Vagina (tissue), 2 donors: ENCODE measurements around the gene F2RL1.

Source experiments
- CTCF ChIP-seq, 3 experiments: fragments of 450-650 bp in 2 of 3; fragments of 200-600 bp in 1 of 3; sonication (generic) in 1 of 3; IDR thresholded peaks; one replicate each; pipeline ENCODE4 v1.5.1; 2017 to 2019; ENCODE audit warnings: antibody characterized with exemption in 3 of 3, mild to moderate bottlenecking in 2 of 3, moderate library complexity in 2 of 3
- POLR2A ChIP-seq, 2 donors: fragments of 450-650 bp; IDR thresholded peaks; one replicate each; pipeline ENCODE4 v1.6.1; 2017; ENCODE audit warnings: antibody characterized with exemption in 2 of 2, mild to moderate bottlenecking in 2 of 2, moderate library complexity in 2 of 2

GRCh38 chr5:76790632-76791290 lies 28.1 kb upstream of the F2RL1 start:
- no peak for TF ChIP-seq CTCF (IDR thresholded peaks at IDR 0.05)
- no peak for TF ChIP-seq POLR2A (IDR thresholded peaks at IDR 0.05)
